ENCODE results near the gene PRKCA. TPM values are rescaled to one million over a fixed set of nuclear protein-coding genes. Genes with fewer than 3 reads are reported as not detected.

The PRKCA gene
- total RNA-seq, 1 donor from 2014 or later = 16.4 TPM

- Mint-ChIP-seq H3K4me1 (ENCODE audit: low read depth) (no peaks in the 10 kb centered on the region), H3K4me3 (ENCODE audit: low read depth) (no peak overlapping the region), H3K9me3 (ENCODE audit: low read depth) (no peaks in the 10 kb centered on the region), H3K36me3 (ENCODE audit: insufficient read depth) (peaks cover 2% of the 10 kb centered on the region), H3K27ac (no peak overlapping the region), H3K27me3 (no peaks in the 10 kb centered on the region)
- TF ChIP-seq CTCF (IDR thresholded peaks at IDR 0.05; ENCODE audit: unreplicated experiment) = no peak
- no peak for DNase-seq (ENCODE audit: low spot score, unreplicated experiment)
These were observed 335.1 kb downstream of the PRKCA start for GRCh38 chr17:66637491-66637890.

- H3K27me3 Mint-ChIP-seq = no peaks in the 10 kb centered on the region
- H3K9me3 Mint-ChIP-seq (ENCODE audit: low read depth) = no peaks in the 10 kb centered on the region
- no peak for DNase-seq (ENCODE audit: low spot score, unreplicated experiment)
- peaks cover 2% of the 10 kb centered on the region for H3K36me3 Mint-ChIP-seq (ENCODE audit: insufficient read depth)
- H3K4me3 Mint-ChIP-seq (ENCODE audit: low read depth) = no peak overlapping the region
- no peak for TF ChIP-seq CTCF (IDR thresholded peaks at IDR 0.05; ENCODE audit: unreplicated experiment)
- no peaks in the 10 kb centered on the region for H3K4me1 Mint-ChIP-seq (ENCODE audit: low read depth)
- H3K27ac Mint-ChIP-seq = no peak overlapping the region
These were observed 336.5 kb downstream of the PRKCA start for GRCh38 chr17:66638707-66639479.

- no peak overlapping the region for H3K27ac Mint-ChIP-seq
- H3K4me1 Mint-ChIP-seq (ENCODE audit: low read depth) = no peaks in the 10 kb centered on the region
- H3K27me3 Mint-ChIP-seq = no peaks in the 10 kb centered on the region
- peaks cover 2% of the 10 kb centered on the region for H3K36me3 Mint-ChIP-seq (ENCODE audit: insufficient read depth)
- H3K4me3 Mint-ChIP-seq (ENCODE audit: low read depth) = no peak overlapping the region
- no peak for DNase-seq (ENCODE audit: low spot score, unreplicated experiment)
- H3K9me3 Mint-ChIP-seq (ENCODE audit: low read depth) = no peaks in the 10 kb centered on the region
- TF ChIP-seq CTCF (IDR thresholded peaks at IDR 0.05; ENCODE audit: unreplicated experiment) = no peak
These were observed 341.6 kb downstream of the PRKCA start for GRCh38 chr17:66643815-66644710.

- Mint-ChIP-seq H3K27ac (no peak overlapping the region), H3K27me3 (no peaks in the 10 kb centered on the region), H3K36me3 (ENCODE audit: insufficient read depth) (peaks cover 2% of the 10 kb centered on the region), H3K4me1 (ENCODE audit: low read depth) (no peaks in the 10 kb centered on the region), H3K4me3 (ENCODE audit: low read depth) (no peak overlapping the region), H3K9me3 (ENCODE audit: low read depth) (no peaks in the 10 kb centered on the region)
- TF ChIP-seq CTCF (IDR thresholded peaks at IDR 0.05; ENCODE audit: unreplicated experiment) = no peak
- no peak for DNase-seq (ENCODE audit: low spot score, unreplicated experiment)
These were observed 342.8 kb downstream of the PRKCA start for GRCh38 chr17:66645259-66645658.

GRCh38 chr17:66647391-66647983 lies 345.1 kb downstream of the PRKCA start:
- no peak overlapping the region for H3K4me3 Mint-ChIP-seq (ENCODE audit: low read depth)
- H3K27ac Mint-ChIP-seq = no peak overlapping the region
- H3K4me1 Mint-ChIP-seq (ENCODE audit: low read depth) = no peaks in the 10 kb centered on the region
- no peak for TF ChIP-seq CTCF (IDR thresholded peaks at IDR 0.05; ENCODE audit: unreplicated experiment)
- no peak for DNase-seq (ENCODE audit: low spot score, unreplicated experiment)
- H3K9me3 Mint-ChIP-seq (ENCODE audit: low read depth) = no peaks in the 10 kb centered on the region
- H3K27me3 Mint-ChIP-seq = no peaks in the 10 kb centered on the region
- H3K36me3 Mint-ChIP-seq (ENCODE audit: insufficient read depth) = no peaks in the 10 kb centered on the region

All from progenitor cell of endocrine pancreas (in vitro differentiated cells).